ENCODE data around the gene ABHD17C. TPM values are rescaled to one million over a fixed set of nuclear protein-coding genes. Genes with fewer than 3 reads are reported as not detected.

Gene ABHD17C
- total and polyA plus RNA-seq, 2 of the 8 experiments (the other 6 are each of a cell fraction or from before 2014, with no cell fraction given), result 20.2 to 29.8 TPM

GRCh38 chr15:80739919-80740318 lies 44.8 kb downstream of the ABHD17C start:
- TF ChIP-seq ATF3 (IDR thresholded peaks at IDR 0.05; ENCODE audit: insufficient read depth, low read depth, low read length), result no peak
- no peak for TF ChIP-seq SRF (IDR thresholded peaks at IDR 0.05; ENCODE audit: low read depth, low read length)
- no peak for TF ChIP-seq TAF7 (optimal IDR thresholded peaks at IDR 0.05; ENCODE audit: borderline replicate concordance, low read depth, low read length)
- no peak for TF ChIP-seq SUZ12 (IDR thresholded peaks at IDR 0.05; ENCODE audit: low read length)
- no peak for TF ChIP-seq CBX5 (IDR thresholded peaks at IDR 0.05; ENCODE audit: low read depth, low read length)
- no peak for TF ChIP-seq RXRA (IDR thresholded peaks at IDR 0.05; ENCODE audit: insufficient read depth, low read depth, low read length)
- no peak for TF ChIP-seq SIRT6 (IDR thresholded peaks at IDR 0.05; ENCODE audit: low read length)
- TF ChIP-seq KDM5A (IDR thresholded peaks at IDR 0.05; ENCODE audit: low read length), result no peak
- no peak for TF ChIP-seq SP4 (IDR thresholded peaks at IDR 0.05; ENCODE audit: low read length)
- Histone ChIP-seq H2BK15ac (ENCODE audit: low read length) (no peak overlapping the region), H3K56ac (replicated peaks; ENCODE audit: insufficient read length, low read depth, low read length) (no peak overlapping the region), H3K4ac (replicated peaks; ENCODE audit: insufficient read length, low read depth, low read length) (no peak overlapping the region), H3K36me3 (ENCODE audit: control insufficient read depth in 2 of 4, insufficient read depth in 4 of 4, low read length in 3 of 4) (no peaks in the 10 kb centered on the region), H2BK12ac (ENCODE audit: low read depth, low read length) (no peak overlapping the region), H2BK120ac (replicated peaks; ENCODE audit: low read depth, low read length) (no peak overlapping the region), H3K4me3 (ENCODE audit: extremely low read depth in 1 of 4, insufficient read depth in 2 of 4, low read depth in 3 of 4, low read length in 4 of 4) (no peak overlapping the region), H2BK20ac (ENCODE audit: low read length) (no peak overlapping the region), H3K79me1 (ENCODE audit: low read depth, low read length) (peaks cover 2% of the 10 kb centered on the region), H3K18ac (ENCODE audit: extremely low read depth, low read length) (no peak overlapping the region), H3K4me2 (ENCODE audit: insufficient read depth in 1 of 2, low read depth in 2 of 2, low read length in 2 of 2) (no peak overlapping the region), H2BK5ac (ENCODE audit: low read depth, low read length) (no peak overlapping the region), H3K23me2 (ENCODE audit: low read depth, low read length) (no peaks in the 10 kb centered on the region), H4K91ac (replicated peaks; ENCODE audit: insufficient read length, low read length) (no peak overlapping the region), H3K27me3 (replicated peaks in 1 of 4; ENCODE audit: control insufficient read depth in 3 of 4, extremely low read depth in 1 of 4, insufficient read depth in 3 of 4, low read length in 3 of 4) (no peaks in the 10 kb centered on the region), H3K79me2 (ENCODE audit: control insufficient read depth in 1 of 2, insufficient read depth in 2 of 2, low read length in 2 of 2) (0 out of 4 replicates have a peak, but pooled peaks cover 0 to 3% of the 10 kb centered on the region in 2 experiments), H4K8ac (ENCODE audit: extremely low read depth, insufficient read depth, low read length) (no peak overlapping the region), H3K4me1 (replicated peaks in 1 of 4; ENCODE audit: control insufficient read depth in 3 of 4, insufficient read depth in 4 of 4, low read length in 3 of 4) (peaks cover 0 to 3% (median 3%) of the 10 kb centered on the region in 4 experiments; a peak in 3 of 7 replicates), H4K5ac (ENCODE audit: insufficient read length, low read depth, low read length) (no peak overlapping the region), H2AK5ac (ENCODE audit: low read depth, low read length) (no peak overlapping the region), H3K23ac (ENCODE audit: insufficient read length) (no peak overlapping the region), H3K14ac (ENCODE audit: insufficient read length) (no peak overlapping the region), H4K20me1 (replicated peaks in 1 of 2; ENCODE audit: control insufficient read depth in 1 of 2, insufficient read depth in 2 of 2, low read length in 2 of 2) (no peaks in the 10 kb centered on the region), H2AFZ (ENCODE audit: low read length) (no peak overlapping the region), H3K9ac (replicated peaks in 1 of 4; ENCODE audit: extremely low read depth in 1 of 4, low read depth in 3 of 4, low read length in 3 of 4) (no peak overlapping the region), H3K27ac (ENCODE audit: low read depth, low read length) (no peak overlapping the region), H3K9me3 (ENCODE audit: insufficient read depth in 2 of 2, low read depth in 1 of 2, low read length in 1 of 2) (0 out of 4 replicates have a peak, but pooled peaks cover 0 to 4% of the 10 kb centered on the region in 2 experiments)
- DNase-seq (ENCODE audit: low read depth in 1 of 2, low spot score in 2 of 2), result no peak
- 89% methylated on average over 3 of the region's 3 CpGs; no CpG with 5 or more reads in 1 of the 2 experiments for WGBS, 2 experiments (ENCODE audit: extremely low coverage in 1 of 2, insufficient coverage in 1 of 2, insufficient read length in 1 of 2, insufficient replicate concordance in 2 of 2, low coverage in 1 of 2, low lambda C conversion rate in 2 of 2, missing lambda C conversion rate in 1 of 2)
- FAIRE-seq, result no peak
- POLR2A ChIA-PET (ENCODE audit: partially characterized antibody), result interaction anchor here (0.5 kb wide), 1 partner anchor 175 kb away, joined by 4 read pairs; no protein-coding TSS in a partner anchor
- CTCF ChIA-PET (ENCODE audit: partially characterized antibody), result interaction anchor here (1.5 kb wide), 1 partner anchor 173 kb away, joined by 5 read pairs; no protein-coding TSS in a partner anchor

Data from H1 (cell line).